ENCODE data around the gene CBX5.
"Not testable (repeated sequence)": the region's sequence is repeated elsewhere in the genome, so short reads cannot be mapped to it uniquely, and the experiment has no call there.

The CBX5 gene

DNA sequence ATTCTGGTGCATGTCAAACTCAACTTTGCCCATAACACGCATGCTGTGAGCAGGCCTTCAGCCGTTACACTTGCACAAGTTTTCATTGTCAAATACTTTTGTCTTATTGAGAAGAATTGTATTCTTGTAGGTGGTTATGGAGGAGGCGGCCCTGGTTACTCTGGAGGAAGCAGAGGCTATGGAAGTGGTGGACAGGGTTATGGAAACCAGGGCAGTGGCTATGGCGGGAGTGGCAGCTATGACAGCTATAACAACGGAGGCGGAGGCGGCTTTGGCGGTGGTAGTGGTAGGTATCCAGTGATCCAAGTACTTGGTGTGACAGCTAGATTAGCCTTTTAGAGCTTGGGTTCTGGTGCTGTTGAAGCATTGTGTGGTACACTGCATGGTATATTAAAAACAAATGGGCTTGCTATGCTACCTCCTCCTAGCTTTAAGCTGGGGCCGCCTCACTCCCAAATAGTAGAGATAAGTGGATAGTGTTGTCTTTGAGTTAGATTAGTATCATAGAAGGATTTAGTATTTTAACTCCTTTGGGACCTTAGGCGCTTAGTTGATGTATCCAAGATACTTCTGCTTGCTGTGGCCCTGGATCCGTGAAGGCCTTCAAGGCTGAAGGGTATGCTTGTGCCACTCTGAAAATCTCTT lies 3.1 kb upstream of the CBX5 start:
- peaks cover 80% of the 10 kb centered on the region for H4K20me1 ChIP-seq
- peaks cover 66% of the 10 kb centered on the region for H3K36me3 ChIP-seq
- H3K27me3 ChIP-seq, result no peaks in the 10 kb centered on the region
- no peak for TF ChIP-seq Cebpa-rat (IDR thresholded peaks at IDR 0.05)
- H3K9me3 ChIP-seq, result no peaks in the 10 kb centered on the region
- H3K9ac ChIP-seq, result peak overlapping the region; percentile 98
- peak overlapping the region; percentile 99 for H3K4me2 ChIP-seq
- H3K4me3 ChIP-seq, result peak overlapping the region; percentile 83
- peaks cover 58% of the 10 kb centered on the region for H3K4me1 ChIP-seq
- H3K27ac ChIP-seq, result peak overlapping the region; percentile 98; the same call in 1 of the 2 replicates

DNA sequence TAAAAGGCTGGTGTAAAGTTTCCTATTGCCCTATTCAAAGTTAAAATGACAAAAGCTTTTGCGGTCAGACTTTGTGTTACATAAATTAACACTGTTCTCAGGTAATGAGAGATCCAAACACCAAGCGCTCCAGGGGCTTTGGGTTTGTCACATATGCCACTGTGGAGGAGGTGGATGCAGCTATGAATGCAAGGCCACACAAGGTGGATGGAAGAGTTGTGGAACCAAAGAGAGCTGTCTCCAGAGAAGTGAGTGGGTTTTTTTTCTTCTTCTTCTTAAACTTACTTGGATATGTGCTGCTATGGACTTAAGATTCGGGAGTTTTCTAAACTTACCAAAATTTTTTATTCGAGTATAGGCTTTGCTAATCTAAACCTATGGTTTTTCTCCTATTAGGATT lies 1.8 kb upstream of the CBX5 start:
- not testable (repeated sequence) for H3K9me3 ChIP-seq, H3K27me3 ChIP-seq
- Histone ChIP-seq H3K36me3 (peaks cover 60% of the 10 kb centered on the region), H3K4me2 (peak overlapping the region; percentile 99), H4K20me1 (peaks cover 74% of the 10 kb centered on the region), H3K27ac (peak overlapping the region; percentile 98), H3K4me3 (peak overlapping the region; percentile 83), H3K9ac (peak overlapping the region; percentile 98), H3K4me1 (peaks cover 59% of the 10 kb centered on the region)

DNA sequence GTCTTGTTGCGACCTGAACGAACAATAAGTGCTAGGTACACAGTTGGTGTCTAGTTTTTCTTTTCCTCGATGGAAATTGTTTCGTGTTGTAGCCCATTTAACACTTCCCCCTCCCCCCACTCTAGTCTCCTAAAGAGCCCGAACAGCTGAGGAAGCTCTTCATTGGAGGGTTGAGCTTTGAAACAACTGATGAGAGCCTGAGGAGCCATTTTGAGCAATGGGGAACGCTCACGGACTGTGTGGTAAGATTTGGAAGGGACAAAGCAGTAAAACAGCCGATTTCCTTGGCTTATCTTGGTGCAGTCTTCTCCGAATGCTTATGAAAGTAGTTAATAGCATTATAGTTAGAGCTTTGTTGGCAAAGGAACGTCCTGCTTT lies 1.3 kb upstream of the CBX5 start:
- Histone ChIP-seq H3K27ac (peak overlapping the region; percentile 98), H3K9ac (peak overlapping the region; percentile 98), H3K4me1 (peaks cover 59% of the 10 kb centered on the region), H3K36me3 (peaks cover 60% of the 10 kb centered on the region), H3K4me3 (peak overlapping the region; percentile 83), H4K20me1 (peaks cover 74% of the 10 kb centered on the region), H3K4me2 (peak overlapping the region; percentile 99)
- H3K27me3 ChIP-seq, H3K9me3 ChIP-seq: not testable (repeated sequence)

DNA sequence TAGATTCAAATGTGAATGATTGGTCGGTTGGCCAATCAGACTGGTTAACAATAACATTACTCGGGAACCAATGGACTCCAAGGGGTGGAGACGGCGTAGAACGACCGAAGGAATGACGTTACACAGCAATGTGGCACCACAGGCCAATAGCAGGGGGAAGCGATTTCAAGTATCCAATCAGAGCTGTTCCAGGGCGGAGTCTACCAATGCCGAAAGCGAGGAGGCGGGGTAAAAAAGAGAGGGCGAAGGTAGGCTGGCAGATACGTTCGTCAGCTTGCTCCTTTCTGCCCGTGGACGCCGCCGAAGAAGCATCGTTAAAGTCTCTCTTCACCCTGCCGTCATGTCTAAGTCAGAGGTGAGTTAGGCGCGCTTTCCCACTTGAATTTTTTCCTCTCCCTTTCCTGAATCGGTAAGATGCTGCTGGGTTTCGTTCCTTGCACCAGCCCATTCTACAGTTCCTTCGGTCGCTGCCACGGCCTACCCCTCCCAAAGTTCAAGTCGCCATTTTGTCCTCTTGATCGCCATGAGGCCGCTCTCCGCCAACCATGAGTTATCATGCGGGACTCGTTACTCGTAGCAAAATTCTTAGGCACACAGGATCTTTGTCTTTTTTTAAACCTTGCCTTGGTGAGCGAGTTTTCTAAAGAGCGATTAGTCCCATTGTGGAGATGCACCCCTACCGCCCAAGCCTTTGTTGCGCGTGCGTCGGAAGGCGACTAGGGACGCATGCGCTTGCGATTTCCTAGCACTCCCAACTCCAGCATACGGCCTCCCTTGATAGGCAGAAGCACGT lies 742 bp upstream of the CBX5 start, which contains the start of gene HNRNPA1:
HNRNPA1 (plus strand) TSS at position 259 of the 793 bp plus-strand sequence; CDS start at position 341, 82 bp downstream.
- peak within 1 kb of the TSS; percentile 98 for H3K9ac ChIP-seq
- H3K36me3 ChIP-seq, result peaks cover 60% of the 10 kb centered on the region
- peak within 1 kb of the TSS; percentile 83 for H3K4me3 ChIP-seq
- H3K4me2 ChIP-seq, result peak within 1 kb of the TSS; percentile 99
- H3K9me3 ChIP-seq, result no peaks in the 10 kb centered on the region
- TF ChIP-seq Cebpa-rat (IDR thresholded peaks at IDR 0.05), result no peak
- H4K20me1 ChIP-seq, result peaks cover 69% of the 10 kb centered on the region
- peaks cover 60% of the 10 kb centered on the region for H3K4me1 ChIP-seq
- peak within 1 kb of the TSS; percentile 98 for H3K27ac ChIP-seq
- H3K27me3 ChIP-seq, result no peaks in the 10 kb centered on the region

DNA sequence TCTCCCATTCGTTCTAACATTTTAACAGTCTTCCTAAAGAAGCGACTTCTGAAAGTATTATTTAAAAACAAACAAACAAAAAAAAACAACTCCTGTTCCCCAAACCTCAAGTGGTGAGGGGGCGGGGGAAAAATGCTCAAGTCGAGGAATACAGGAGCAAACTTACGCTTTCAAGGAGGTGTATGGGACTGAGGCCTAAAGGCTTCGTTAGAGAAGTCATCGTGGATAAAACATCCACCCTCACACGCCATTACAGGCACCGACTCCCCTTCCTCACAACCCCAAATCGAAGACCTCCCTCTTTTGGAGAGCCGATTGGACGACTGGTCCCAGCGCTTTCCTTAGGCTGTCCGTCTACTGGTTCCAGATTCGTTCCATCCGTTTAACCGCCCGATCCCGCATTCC lies 693 bp downstream of the CBX5 start:
- Histone ChIP-seq H3K4me3 (peak overlapping the region; percentile 83), H4K20me1 (peaks cover 67% of the 10 kb centered on the region), H3K27ac (peak overlapping the region; percentile 98), H3K9ac (peak overlapping the region; percentile 98), H3K4me2 (peak overlapping the region; percentile 94), H3K4me1 (peaks cover 61% of the 10 kb centered on the region), H3K36me3 (peaks cover 57% of the 10 kb centered on the region), H3K27me3 (no peaks in the 10 kb centered on the region), H3K9me3 (no peaks in the 10 kb centered on the region)
- no peak for TF ChIP-seq Cebpa-rat (IDR thresholded peaks at IDR 0.05)

DNA sequence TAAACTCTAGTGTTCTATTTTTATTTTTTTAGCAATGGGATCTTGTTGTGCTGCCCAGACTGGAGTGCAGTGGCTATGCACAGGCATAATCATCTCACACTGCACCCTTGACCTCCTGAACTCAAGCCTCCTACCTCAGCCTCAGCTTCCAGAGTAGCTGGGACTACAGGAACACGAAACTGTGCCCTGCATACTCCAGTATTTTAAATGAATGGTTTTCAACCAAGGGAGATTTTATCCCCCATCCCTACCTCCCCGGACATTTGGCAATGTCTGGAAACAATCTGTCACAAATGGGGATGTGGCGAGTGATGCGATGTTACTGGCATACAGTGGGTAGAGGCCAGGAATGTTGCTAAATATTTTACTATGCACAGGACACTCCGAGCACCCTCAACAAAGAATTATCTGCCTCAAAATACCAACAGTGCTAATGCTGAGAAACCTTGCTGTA lies 2.1 kb downstream of the CBX5 start:
- no peak for TF ChIP-seq Cebpa-rat (IDR thresholded peaks at IDR 0.05)
- Histone ChIP-seq H3K27ac (peak overlapping the region; percentile 98), H3K9me3 (no peaks in the 10 kb centered on the region), H3K27me3 (no peaks in the 10 kb centered on the region), H4K20me1 (peaks cover 61% of the 10 kb centered on the region), H3K4me2 (peak overlapping the region; percentile 94), H3K36me3 (peaks cover 57% of the 10 kb centered on the region), H3K4me3 (peak overlapping the region; percentile 83), H3K4me1 (peaks cover 47% of the 10 kb centered on the region), H3K9ac (peak overlapping the region; percentile 98)

DNA sequence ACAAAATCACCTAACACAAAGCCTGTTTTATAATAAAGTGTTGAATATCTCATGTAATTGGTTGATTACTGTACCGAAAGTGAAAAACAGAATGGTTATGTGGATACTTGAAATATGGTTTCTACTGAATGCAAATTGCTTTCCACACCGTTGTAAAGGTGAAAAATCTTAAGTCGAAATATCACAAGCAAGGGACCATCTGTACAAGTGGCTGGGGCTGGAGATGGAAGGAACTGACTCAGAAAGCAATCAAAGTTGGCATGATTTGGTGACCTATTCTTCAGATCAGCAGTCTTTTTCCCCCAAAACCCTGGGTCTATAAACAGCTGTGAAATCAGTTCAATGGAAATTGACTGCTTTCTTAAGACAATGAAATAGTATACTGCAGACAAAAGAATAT lies 3.6 kb downstream of the CBX5 start:
- H3K4me3 ChIP-seq, result no peak overlapping the region
- peak overlapping the region; percentile 27; the same call in 1 of the 2 replicates for H3K9ac ChIP-seq
- peaks cover 46% of the 10 kb centered on the region for H4K20me1 ChIP-seq
- H3K36me3 ChIP-seq, result peaks cover 55% of the 10 kb centered on the region
- H3K27me3 ChIP-seq, result no peaks in the 10 kb centered on the region
- H3K4me2 ChIP-seq, result peak overlapping the region; percentile 94; the same call in 1 of the 2 replicates
- H3K4me1 ChIP-seq, result peaks cover 42% of the 10 kb centered on the region
- no peak overlapping the region for H3K27ac ChIP-seq
- H3K9me3 ChIP-seq, result no peaks in the 10 kb centered on the region
- no peak for TF ChIP-seq Cebpa-rat (IDR thresholded peaks at IDR 0.05)

DNA sequence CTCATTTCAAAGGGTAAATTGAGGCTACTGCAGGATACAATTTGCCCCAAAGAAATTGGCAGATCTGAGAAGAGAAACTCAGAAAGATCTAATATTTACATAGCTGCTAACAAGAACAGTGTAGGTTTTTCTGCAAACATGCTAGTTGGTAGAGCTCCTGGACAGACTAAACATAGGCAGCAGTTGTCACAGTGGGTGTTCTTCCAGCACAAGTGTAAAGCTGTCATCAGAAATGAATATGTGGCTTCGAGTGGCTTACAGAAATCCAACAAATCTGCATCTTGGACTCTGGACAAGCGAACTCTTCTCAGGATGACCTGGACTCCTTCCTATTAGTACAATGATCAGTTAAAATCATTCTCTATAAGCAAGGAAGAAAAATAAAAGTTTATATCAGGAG lies 5.9 kb downstream of the CBX5 start:
- Histone ChIP-seq H3K9me3 (no peaks in the 10 kb centered on the region), H3K27ac (no peak overlapping the region), H3K4me1 (peaks cover 42% of the 10 kb centered on the region), H3K36me3 (peaks cover 69% of the 10 kb centered on the region), H3K27me3 (no peaks in the 10 kb centered on the region), H3K4me2 (no peak overlapping the region), H4K20me1 (peaks cover 42% of the 10 kb centered on the region), H3K9ac (no peak overlapping the region), H3K4me3 (no peak overlapping the region)
- no peak for TF ChIP-seq Cebpa-rat (IDR thresholded peaks at IDR 0.05)

DNA sequence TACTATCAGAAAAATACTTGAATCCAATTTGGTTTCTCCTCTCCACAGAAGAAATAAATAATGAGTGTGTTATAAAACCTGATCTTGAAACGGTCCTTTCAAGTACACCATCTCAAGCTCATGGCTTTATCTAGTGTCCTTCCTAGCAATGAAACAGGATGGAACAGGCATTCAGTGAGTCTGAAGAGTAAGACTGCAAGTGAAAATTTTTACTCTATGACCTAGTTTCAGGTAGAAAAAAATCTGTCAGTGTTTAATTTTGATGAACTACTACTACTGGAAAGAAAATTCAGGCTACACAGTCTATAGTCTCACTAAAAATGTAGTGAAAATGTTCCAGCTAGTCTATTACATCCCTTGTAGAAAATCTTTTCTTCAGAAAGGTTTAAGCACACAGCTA lies 7.7 kb downstream of the CBX5 start:
- no peak for TF ChIP-seq Cebpa-rat (IDR thresholded peaks at IDR 0.05)
- Histone ChIP-seq H3K4me3 (no peak overlapping the region), H3K27ac (no peak overlapping the region), H3K9ac (no peak overlapping the region), H3K9me3 (no peaks in the 10 kb centered on the region), H4K20me1 (peaks cover 36% of the 10 kb centered on the region), H3K36me3 (peaks cover 83% of the 10 kb centered on the region), H3K4me1 (peaks cover 27% of the 10 kb centered on the region), H3K27me3 (no peaks in the 10 kb centered on the region), H3K4me2 (no peak overlapping the region)

DNA sequence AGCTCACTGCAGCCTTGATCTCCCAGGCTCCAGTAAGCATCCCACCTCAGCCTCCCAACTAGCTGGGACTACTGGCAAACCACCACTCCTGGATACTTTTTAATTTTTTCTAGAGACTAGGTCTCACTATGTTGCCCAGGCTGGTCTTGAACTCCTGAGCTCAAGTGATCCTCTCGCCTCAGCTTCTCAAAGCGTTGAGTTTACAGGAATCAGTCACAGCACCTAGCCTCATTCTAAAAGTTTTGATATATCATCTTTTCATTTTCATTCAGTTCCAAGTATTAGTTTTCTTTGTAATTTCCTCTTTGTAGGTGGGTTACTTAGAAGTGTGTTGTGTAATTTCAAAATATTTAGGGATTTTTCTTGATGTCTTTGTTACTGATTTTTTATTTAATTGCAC lies 9.6 kb downstream of the CBX5 start:
- Histone ChIP-seq H3K9ac (no peak overlapping the region), H3K9me3 (no peaks in the 10 kb centered on the region), H3K27me3 (no peaks in the 10 kb centered on the region), H4K20me1 (peaks cover 38% of the 10 kb centered on the region), H3K4me3 (no peak overlapping the region), H3K36me3 (peaks cover 79% of the 10 kb centered on the region), H3K27ac (no peak overlapping the region), H3K4me2 (no peak overlapping the region), H3K4me1 (peaks cover 8% of the 10 kb centered on the region)
- TF ChIP-seq Cebpa-rat (IDR thresholded peaks at IDR 0.05), result no peak
